Mesenteric fat pad (tissue), 1 donor: ENCODE measurements around the gene KRTAP5-8. TPM values are rescaled to one million over a fixed set of nuclear protein-coding genes. Genes with fewer than 3 reads are reported as not detected.
"Not testable (repeated sequence)": the region's sequence is repeated elsewhere in the genome, so short reads cannot be mapped to it uniquely, and the experiment has no call there.

ENCODE experiments used
- DNase-seq: peaks from one replicate; pipeline ENCODE4 v3.0.0-alpha.2; 2020; ENCODE audit warnings: low spot score
- total RNA-seq: library from RNA; stranded (reverse); fragmentation: NEBNext Ultra II Directional; extraction: Animal tissue kit (Norgen Biotek cat#: 25700); gene quantifications from one replicate; pipeline ENCODE4 v1.2.1, GENCODE V29; 2021
- donor health status: DM: yes; HTN: yes; CAD: no.

Gene KRTAP5-8
- total RNA-seq, 1 donor from 2014 or later: not detected

GRCh38 chr11:71505781-71506180 is 32.0 kb upstream of the KRTAP5-8 start:
- DNase-seq: peak; percentile 67

DNA sequence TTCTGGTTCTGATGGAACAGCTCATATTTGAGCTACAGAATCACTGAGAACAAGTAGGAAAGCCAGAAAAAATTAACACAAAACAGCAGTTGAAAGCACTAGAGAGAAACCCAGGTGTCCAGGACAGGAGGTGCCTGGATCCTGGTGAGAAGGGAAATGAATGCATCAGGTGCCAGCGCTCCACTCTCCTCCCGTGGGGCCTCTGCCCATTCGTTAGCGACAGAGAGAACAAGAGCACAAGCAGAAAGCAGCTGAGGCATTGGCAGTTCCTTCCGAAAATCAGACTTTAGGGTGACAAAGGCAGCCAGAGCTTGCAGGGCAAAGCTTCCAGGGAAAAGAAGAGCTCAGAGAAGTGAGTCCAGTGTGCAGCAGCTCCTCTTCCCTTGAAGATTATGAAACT is 30.7 kb upstream of the KRTAP5-8 start:
- peak; percentile 47 for DNase-seq

DNA sequence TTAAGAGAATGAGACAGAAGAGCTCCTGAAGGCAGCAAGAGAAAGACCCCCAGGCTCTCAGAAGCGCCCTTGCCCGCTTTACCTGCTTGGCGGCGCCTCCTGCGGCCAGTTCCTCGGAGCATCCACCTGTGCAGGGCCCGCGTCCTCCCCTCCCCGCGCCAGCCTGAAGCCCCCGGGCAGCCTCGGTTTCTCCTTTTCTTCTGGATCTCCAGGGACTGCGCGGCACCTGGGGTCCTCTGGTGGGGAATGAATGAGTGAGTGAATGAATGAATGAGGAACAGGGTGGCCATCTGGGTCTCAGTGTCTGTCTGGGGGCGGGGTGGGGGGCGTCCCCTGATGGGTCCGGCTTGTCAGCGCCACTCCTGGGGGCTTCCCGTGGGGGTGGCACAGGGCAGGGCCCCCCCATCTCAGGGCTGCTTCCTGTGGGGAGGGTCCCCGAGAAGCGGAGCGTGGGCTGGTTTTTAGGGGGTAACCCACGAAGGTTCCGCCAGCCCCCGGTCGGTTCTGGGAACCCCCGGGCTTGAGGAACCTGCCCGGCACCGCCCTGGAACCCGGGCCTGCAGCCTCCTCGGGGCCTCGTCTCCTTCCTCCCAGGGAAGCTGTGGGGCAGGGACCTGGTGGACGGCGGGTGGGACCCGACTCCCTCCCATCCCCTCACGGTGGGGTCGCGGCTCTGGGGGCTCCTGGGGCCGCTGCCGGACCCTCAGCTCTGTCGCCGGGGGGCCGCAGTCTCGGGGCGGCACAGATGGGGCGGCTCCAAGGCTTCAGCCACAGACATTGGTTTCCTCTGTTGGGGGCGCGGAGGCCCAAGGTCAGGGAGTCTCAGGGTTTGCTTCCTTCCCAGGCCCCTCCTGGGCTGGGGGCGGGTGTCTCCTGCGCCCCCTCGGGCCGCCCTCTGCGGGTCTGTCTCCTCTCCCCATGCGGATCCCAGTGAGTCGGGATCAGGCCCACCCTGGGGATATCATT is 19.0 kb upstream of the KRTAP5-8 start:
- DNase-seq: peak; percentile 85

DNA sequence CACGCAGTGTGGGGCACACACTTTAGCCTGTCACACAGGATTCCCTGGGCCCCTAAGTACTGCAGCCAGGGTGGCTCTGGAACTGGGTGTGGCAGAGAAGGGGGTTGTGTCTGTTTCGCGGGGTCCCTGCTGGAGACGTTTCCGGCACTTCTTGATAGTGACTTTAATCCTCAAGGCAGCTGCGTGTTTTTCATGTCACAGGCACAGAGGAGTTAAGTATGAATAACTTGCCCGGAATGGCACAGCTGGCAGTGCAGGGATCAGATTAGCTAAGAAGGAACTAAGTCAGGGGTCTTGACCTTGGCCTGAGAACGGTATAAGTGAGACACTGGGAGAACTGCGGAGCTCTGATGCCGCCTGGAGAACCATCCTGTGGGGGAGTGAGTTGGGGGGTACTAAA is 18.3 kb upstream of the KRTAP5-8 start:
- DNase-seq: peak; percentile 55

DNA sequence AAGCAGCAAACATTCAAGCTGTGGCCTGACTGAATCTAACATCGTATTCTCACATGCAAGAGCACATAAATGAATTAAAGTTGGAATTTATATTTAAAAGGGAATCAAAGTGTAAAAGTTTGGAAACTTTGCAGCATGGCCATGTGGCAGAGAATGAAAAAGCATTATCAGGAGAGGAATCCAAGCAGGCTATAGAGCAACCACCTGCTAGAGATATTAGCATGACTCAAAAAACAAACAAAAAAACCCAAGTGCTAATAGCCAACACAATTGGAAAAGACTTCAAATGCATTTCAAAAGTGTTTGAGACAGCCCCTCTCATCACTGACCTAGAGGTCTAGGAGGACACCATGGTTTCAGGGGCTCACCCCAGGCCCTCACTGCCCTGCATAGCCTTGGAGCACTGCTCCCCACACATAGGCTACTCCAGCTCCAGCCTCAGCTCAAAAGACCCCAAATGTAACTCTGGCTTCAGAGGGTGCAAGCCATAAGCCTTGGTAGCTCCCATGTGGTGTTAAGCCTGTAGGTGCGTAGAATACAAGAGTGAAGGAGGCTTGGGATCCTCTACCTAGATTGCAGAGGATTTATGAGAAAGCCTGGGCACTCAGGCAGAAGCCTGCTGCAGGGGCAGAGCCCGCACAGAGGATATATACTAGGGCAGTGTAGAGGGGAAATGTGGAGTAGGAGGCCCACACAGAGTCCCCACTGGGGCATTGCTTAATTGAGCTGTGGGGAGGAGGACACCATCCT is 12.5 kb upstream of the KRTAP5-8 start:
- DNase-seq: peak; percentile 45

GRCh38 chr11:71525938-71526495 is 11.8 kb upstream of the KRTAP5-8 start:
- peak; percentile 64 for DNase-seq

- peak; percentile 53 for DNase-seq
Measured at GRCh38 chr11:71526796-71527575, 10.8 kb upstream of the KRTAP5-8 start, which contains the start of gene KRTAP5-7. TSS of gene KRTAP5-7 (plus strand) at chr11:71527267. CDS start at chr11:71527301, 34 bp downstream.

DNA sequence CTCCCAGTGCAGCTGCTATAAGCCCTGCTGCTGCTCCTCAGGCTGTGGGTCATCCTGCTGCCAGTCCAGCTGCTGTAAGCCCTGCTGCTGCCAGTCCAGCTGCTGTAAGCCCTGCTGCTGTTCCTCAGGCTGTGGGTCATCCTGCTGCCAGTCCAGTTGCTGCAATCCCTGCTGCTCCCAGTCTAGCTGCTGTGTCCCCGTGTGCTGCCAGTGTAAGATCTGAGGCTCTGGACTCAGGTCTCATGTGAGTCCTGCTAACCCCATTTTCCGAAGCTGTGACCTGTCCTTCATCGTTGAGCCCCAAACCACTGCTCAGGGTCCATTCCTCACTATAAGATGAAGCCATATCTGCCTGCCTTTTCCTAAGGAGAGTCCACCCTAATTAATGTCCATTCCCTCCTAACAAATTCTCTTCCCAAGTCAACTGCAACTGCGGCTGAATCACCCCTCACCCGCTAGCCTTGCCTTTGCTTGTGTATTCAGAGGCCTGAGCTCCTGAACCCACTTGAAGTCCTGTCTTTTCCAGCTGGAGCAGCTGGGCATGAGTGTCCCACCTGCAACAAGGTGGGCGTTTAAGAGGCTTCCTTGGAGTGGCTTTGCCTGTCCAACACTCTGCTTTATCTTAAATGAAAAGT is 10.1 kb upstream of the KRTAP5-8 start:
- peak; percentile 18 for DNase-seq

GRCh38 chr11:71530602-71531001 is 7.2 kb upstream of the KRTAP5-8 start:
- peak; percentile 39 for DNase-seq

DNA sequence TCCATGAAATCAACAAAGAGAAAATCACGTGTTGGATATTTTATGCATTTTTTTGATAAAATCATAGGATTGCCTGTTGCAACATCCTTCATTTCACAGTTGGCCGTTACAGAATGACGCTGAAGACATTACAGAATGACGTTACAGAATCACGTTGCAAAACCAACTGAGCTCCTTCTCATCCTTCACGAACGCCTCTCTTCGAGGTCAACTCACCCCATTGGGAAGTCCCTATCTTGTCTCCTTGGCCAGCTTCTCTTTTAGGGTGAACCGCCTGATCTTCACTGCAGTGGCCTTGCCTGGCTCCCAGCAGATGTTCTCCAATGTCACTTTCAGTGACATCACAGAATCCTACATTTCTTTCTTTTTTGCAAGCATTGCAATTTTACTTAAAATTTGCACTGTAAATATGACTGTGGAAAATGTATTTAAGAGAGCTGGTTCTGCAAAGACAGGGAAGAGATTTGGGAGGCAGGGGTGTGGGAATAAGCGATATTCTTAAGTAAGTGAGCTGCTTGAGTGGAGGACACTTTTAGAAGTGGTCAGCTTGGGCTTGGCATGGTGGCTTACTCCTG is 5.7 kb upstream of the KRTAP5-8 start:
- DNase-seq: no peak

- DNase-seq: peak; percentile 30
Measured at GRCh38 chr11:71534711-71535608, 2.9 kb upstream of the KRTAP5-8 start.

DNA sequence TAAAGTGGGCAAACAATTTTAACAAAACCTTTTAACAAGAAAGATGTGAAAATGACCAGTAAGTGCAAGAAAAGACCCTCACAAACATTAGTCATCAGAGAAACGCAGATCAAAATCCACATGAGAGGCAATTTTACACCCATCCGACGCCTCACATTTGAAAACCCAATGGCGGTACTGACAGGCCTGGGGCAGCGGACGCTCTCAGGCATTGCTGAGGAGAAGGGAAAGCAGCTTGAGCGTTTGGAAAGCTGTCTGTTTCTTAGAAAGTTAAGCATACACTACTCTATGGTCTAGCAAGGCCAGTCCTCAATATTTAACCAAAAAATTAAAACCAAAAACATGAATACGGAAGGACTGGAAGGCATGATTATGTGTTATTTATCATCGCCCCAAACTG is 2.0 kb upstream of the KRTAP5-8 start:
- DNase-seq: no peak

DNA sequence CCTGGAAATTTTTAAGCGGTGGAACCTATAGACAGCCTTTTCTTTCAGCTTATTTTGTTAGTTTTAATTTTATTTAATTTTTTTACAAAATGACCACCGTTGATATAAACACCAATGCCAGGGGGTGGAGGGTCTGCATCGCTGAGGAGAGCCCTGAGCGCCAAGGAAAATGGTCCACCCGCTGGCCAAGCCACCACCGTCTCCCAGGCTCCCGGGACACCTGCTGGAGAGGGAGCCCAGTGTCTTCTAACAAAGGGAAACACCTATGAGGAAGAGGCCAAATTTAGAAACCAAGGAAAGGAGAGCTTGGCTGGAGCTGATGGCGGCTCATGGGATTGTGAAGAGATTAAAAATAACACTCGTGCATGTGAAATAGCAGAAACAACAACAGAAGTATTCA is 288 bp upstream of the KRTAP5-8 start:
- DNase-seq: no peak

DNA sequence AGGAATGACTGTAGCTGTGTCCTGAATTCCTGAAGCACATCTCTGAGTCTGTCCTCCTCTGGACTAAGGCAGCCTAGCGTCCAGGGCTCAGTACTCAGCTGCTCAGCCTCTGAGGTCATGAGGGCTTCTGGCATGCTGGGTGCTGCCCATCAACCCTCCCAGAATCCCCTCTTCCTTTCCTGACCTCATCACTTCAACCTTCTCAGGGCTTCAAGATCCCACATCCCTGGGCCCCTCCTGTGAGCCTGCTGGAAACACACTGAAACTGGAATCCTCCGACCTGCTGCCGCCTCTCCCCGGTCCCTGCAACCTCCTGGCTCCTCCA is 803 bp downstream of the KRTAP5-8 start:
- DNase-seq: no peak

- DNase-seq: no peak
Measured at GRCh38 chr11:71539017-71539416, 1.2 kb downstream of the KRTAP5-8 start.

DNA sequence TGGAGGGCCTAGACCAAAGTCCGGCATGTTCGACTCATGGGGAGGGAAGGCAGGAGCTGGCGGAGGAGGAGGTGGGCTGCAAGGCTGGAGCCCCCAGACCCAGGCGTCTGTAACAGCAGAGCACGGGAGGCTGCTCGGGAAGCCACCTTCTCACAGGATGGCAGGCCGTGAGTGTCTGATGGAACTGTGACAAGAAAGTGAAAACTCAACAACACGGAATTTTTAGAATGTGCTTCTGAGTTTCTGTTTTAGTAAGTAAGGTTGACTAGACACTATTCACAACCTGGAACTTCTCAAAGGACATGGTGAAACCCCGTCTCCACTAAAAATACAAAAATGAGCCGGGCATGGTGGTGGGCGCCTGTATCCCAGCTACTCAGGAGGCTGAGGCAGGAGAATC is 2.1 kb downstream of the KRTAP5-8 start:
- not testable (repeated sequence) for DNase-seq

GRCh38 chr11:71540521-71541304 is 2.9 kb downstream of the KRTAP5-8 start:
- not testable (repeated sequence) for DNase-seq

- DNase-seq: no peak
Measured at GRCh38 chr11:71542382-71542781, 4.6 kb downstream of the KRTAP5-8 start.
